ENCODE results near the gene JMJD8.
A peak's percentile ranks its signal among the peaks of the same experiment; 100 is the strongest.

Gene JMJD8

GRCh38 chr16:682493-683395 lies 1.4 kb downstream of the JMJD8 start:
- Histone ChIP-seq H3K27me3 (no peaks in the 10 kb centered on the region), H3K4me3 (ENCODE audit: low read depth, low read length) (peak overlapping the region; percentile 69), H3K36me3 (peaks cover 51% of the 10 kb centered on the region), H3K9me3 (no peaks in the 10 kb centered on the region), H3K4me1 (peaks cover 15% of the 10 kb centered on the region)
- DNase-seq = no peak
- no peak for TF ChIP-seq CTCF (IDR thresholded peaks at IDR 0.05; ENCODE audit: low read depth, low read length)

GRCh38 chr16:681746-682427 lies 2.2 kb downstream of the JMJD8 start:
- TF ChIP-seq CTCF (IDR thresholded peaks at IDR 0.05; ENCODE audit: low read depth, low read length) = no peak
- peak; percentile 47 for DNase-seq

GRCh38 chr16:680967-681745 lies 3.0 kb downstream of the JMJD8 start:
- Histone ChIP-seq H3K4me3 (ENCODE audit: low read depth, low read length) (peak overlapping the region; percentile 91), H3K36me3 (peaks cover 41% of the 10 kb centered on the region), H3K27me3 (no peaks in the 10 kb centered on the region), H3K4me1 (peaks cover 15% of the 10 kb centered on the region), H3K9me3 (no peaks in the 10 kb centered on the region)
- peak; percentile 16; the same call in 1 of the 2 replicates for TF ChIP-seq CTCF (IDR thresholded peaks at IDR 0.05; ENCODE audit: low read depth, low read length)
- peak; percentile 50 for DNase-seq

More at GRCh38 chr16:681746-682427, 2.2 kb downstream of the JMJD8 start:
- Histone ChIP-seq H3K4me3 (ENCODE audit: low read depth, low read length) (peak overlapping the region; percentile 91), H3K27me3 (no peaks in the 10 kb centered on the region), H3K4me1 (peaks cover 15% of the 10 kb centered on the region), H3K36me3 (peaks cover 48% of the 10 kb centered on the region), H3K9me3 (no peaks in the 10 kb centered on the region)

GRCh38 chr16:680625-680945 lies 3.5 kb downstream of the JMJD8 start:
- peaks cover 15% of the 10 kb centered on the region for H3K4me1 ChIP-seq

More at GRCh38 chr16:680625-680945, 3.5 kb downstream of the JMJD8 start:
- Histone ChIP-seq H3K4me3 (ENCODE audit: low read depth, low read length) (peak overlapping the region; percentile 91), H3K9me3 (no peaks in the 10 kb centered on the region), H3K27me3 (no peaks in the 10 kb centered on the region), H3K36me3 (peaks cover 35% of the 10 kb centered on the region)
- no peak for DNase-seq
- TF ChIP-seq CTCF (IDR thresholded peaks at IDR 0.05; ENCODE audit: low read depth, low read length) = no peak
